Erythroblast (primary cell): ENCODE results near the gene MZF1.

Experiments used
- GATA1 ChIP-seq: IDR thresholded peaks from 2 replicates; pipeline ENCODE4 v1.6.1; 2011; ENCODE audit warnings: low read depth, mild to moderate bottlenecking, control low read depth, low read length, moderate library complexity
- POLR2A ChIP-seq: IDR thresholded peaks from 2 replicates; pipeline ENCODE4 v1.6.1; 2011; ENCODE audit warnings: mild to moderate bottlenecking, low read length

DNA sequence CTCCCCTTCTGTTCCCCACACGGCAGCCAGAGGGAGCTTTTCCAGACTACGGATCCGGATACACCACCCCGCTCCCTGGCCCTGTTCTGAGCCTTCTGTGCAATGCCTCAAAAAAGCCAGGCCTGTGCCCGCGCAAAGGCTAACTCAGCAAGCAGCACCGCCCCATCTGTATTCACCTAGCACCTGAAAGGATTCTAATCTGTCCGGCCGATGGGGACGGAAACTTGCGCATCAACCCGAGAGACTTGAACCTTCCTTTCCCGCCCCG, 54.1 kb downstream of the MZF1 start:
- no peak for TF ChIP-seq POLR2A
- TF ChIP-seq GATA1: no peak
